Activated CD8-positive, alpha-beta memory T cell treated with anti-CD3 and anti-CD28 coated beads for 24 hours (primary cell): Measurements from ENCODE around the gene NPY.

Experiments
- DNase-seq: peaks from one replicate; pipeline ENCODE4 v3.0.0-alpha.2; 2020

NPY gene

DNA sequence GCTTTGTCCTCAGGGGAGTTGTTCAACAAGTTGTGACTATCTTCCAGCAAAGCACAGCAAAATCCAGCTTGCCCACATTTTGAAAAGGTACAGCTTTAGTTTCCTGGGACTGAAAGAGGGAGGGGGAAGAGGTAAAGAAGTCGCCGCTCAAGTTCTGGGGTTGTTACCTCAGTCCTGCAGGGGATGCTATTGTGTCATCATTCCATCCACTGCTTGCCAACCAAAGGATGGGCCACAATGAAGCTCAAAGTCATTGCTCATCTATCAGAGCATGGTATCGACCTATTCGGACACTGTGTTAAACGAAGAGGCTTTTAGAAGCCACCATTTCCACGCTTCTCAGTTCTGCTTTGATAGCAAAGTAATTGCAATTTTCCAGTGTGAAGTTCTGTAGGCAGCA lies 34.3 kb downstream of the NPY start:
- DNase-seq = no peak

DNA sequence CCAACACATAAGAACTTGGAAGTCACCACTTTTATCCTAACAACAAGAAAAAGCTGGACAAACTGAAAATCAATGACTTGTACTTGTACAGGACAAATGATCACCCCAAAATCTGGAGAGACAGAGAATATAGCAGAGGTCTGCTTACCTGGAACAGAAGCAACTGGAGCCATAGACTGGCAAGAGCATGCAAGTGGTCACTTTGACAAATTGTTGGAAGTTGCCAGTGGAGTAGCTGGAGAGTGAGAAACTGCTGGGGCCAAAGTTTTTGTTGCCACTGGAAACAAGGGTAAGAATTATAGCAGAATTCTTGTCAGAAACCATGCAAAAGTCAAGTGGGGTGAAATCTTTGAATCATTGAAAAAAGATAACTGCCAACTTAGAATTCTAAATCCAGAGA lies 35.2 kb downstream of the NPY start:
- DNase-seq = no peak

DNA sequence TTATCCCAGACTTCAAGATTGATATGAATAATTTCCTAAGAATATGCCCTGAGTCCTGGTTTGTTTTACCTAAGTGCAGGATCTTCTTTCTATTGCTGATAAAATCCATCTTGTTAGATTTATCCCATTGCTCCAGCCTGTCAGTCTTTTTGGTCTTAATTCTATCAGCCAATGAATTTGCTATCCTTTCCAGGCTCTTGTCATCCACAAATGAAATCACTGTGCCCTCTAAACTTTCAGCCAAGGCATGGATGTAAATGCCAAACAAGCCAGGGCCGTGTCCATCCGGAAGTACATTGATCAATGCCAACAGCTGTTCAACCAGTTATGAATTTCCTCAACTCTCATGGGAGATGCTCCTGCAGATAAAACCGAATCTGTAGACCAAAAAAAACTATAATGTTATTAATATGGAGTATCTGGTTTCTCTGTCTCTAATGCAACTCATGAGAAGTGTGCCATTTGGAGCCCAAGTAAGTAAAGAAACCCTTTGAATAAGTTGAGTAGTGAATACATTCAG lies 40.0 kb downstream of the NPY start:
- DNase-seq = no peak

DNA sequence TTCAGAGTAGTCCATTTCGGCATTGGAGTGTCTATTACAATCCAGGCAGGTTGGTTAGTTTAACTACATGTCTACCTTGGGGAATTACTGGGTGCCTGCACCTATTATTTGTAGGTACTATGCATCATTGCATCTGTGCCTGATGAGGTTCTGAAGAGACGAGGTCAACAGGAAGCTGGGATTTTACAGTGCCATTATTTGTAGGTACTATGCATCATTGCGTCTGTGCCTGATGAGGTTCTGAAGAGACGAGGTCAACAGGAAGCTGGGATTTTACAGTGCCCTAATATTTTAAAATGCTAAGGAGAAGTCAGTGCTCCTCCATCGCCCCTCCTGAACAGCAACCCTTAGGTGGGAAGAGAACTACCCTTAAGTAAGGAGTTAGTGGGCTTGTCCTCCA lies 41.7 kb downstream of the NPY start:
- no peak for DNase-seq

- DNase-seq = no peak
Measured at GRCh38 chr7:24328050-24328449, 44.1 kb downstream of the NPY start.

DNA sequence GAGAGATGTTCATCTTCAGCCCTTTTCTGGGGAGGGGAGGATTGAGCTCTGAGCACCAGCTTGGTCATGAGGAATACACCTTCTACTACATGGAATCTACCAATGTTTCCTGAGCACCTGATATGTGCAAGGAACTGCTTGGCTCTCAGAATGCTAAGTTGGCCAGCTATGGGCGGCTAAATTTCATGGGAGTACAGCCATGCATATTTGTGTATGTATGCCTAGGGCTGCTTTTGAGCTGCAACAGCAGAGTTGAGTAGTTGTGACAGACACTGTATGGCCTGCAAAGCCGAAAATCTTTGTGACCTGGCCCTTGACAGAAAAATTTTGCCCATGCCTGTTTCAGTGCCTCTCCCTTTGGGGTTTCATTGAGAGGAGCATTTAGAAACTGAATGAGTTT lies 44.9 kb downstream of the NPY start:
- no peak for DNase-seq

DNA sequence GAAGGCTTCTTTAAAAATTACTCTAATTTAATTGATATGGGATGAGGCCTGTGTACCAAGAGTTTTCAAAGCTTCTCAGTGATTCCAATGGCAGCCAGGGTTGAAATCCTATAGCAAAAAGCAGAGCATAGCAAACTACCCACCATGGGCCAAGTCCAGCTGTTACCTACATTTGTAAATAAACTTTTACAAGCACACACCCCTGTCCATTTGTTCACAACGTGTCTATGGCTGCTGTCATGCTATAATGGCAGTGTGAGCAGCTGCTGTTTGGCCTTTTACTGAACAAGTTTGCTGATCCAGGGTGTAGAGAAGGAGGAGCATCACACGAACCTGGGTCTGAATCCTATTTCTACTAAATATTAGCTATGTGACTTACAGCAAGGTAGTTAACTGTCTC lies 50.0 kb downstream of the NPY start:
- no peak for DNase-seq

DNA sequence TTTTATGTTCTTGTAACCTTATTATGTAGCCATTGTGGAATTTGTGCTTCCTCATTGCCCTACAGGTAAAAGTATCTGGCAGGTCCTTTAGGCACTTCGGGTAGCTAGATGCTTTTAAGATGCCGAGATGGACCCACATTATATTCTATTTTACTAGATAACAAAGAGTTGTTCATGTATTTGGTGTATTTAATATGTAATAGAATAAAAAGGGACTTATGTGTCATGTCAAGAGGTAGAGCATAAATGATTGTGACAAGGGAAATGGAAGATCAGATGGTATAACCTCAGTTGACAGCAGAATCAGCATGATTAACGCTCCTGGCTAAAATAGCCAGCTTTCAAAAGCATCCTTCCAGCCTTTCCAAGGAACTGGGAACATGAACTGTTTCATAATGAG lies 50.6 kb downstream of the NPY start:
- DNase-seq = no peak

DNA sequence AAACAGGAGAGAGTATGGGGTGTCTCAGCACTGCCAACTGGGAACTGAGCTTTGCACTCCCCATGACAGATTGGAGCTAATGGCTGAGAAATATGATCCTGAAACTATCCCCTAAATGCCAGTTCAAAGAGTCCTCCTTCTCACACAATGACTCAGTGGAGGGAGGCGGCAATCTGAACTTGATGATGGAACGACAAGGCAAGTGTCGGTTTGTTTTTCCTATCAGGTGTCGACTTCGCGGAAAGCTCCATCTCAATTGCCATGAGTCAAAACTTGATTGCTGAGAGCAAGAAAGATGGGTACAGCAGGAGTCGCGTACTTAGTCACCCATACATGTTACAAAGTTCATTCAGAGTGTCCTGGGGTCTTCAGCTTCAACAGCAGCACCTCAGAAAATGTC lies 52.5 kb downstream of the NPY start:
- DNase-seq = no peak

- DNase-seq = no peak
Measured at GRCh38 chr7:24337180-24337579, 53.2 kb downstream of the NPY start.

DNA sequence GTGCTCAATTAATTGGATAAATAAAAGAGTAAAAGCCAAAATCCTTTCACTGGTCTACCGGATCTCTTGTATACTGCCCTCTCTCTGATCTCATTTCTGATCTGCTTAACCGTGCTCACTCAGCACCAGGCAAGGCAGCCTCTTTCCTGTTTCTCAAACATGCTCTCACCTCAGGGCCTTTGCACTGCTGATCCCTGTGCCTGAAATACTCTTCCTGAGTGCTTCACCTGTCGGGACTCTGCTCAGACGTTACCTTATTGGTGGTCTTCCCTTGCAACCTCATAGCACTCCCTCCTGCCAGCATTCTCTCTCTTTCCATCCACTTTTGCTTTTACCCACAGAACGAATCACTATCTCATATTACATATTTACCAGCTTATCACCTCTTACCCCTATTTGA lies 55.6 kb downstream of the NPY start:
- no peak for DNase-seq

DNA sequence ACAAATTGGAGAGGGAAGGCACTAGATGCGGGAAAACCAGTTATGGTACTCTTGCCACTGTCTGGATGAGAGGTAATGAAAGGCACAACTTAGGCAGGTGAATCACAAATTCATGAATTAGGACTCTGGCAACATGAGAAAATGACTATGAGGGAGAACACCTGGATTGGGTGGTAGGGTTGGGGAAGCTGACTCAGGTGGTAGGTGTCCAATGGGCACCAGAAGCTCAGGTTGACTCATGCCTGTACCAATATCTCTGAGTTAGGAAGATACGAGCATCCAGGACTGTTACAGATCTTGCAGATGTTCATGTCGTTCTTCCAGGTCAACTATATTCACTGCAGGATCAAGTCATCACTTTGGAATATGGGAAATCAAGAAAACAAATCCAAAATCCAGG lies 56.7 kb downstream of the NPY start:
- no peak for DNase-seq
